ENCODE measurements around the gene CENPM.

The CENPM gene

GRCh38 chr22:41925783-41926460 is 21.0 kb downstream of the CENPM start:
- FAIRE-seq (no peak), DNase-seq (ENCODE audit: insufficient read length, low spot score) (no peak)
- TF ChIP-seq CTCF (IDR thresholded peaks at IDR 0.05; ENCODE audit: insufficient read depth, missing control alignments): peak; percentile 58

GRCh38 chr22:41923595-41924276 is 23.2 kb downstream of the CENPM start:
- no peak for TF ChIP-seq CTCF (IDR thresholded peaks at IDR 0.05; ENCODE audit: insufficient read depth, missing control alignments)
- no peak for DNase-seq (ENCODE audit: insufficient read length, low spot score)
- no peak for FAIRE-seq

GRCh38 chr22:41922940-41923594 is 23.9 kb downstream of the CENPM start:
- FAIRE-seq: no peak
- DNase-seq (ENCODE audit: insufficient read length, low spot score): no peak
- TF ChIP-seq CTCF (IDR thresholded peaks at IDR 0.05; ENCODE audit: insufficient read depth, missing control alignments): no peak

GRCh38 chr22:41922328-41922727 is 24.6 kb downstream of the CENPM start:
- TF ChIP-seq CTCF (IDR thresholded peaks at IDR 0.05; ENCODE audit: insufficient read depth, missing control alignments): no peak
- DNase-seq (ENCODE audit: insufficient read length, low spot score) (no peak), FAIRE-seq (no peak)

- FAIRE-seq (no peak), DNase-seq (ENCODE audit: insufficient read length, low spot score) (no peak)
- TF ChIP-seq CTCF (IDR thresholded peaks at IDR 0.05; ENCODE audit: insufficient read depth, missing control alignments): no peak
These were observed 26.5 kb downstream of the CENPM start for GRCh38 chr22:41920271-41920976.

- TF ChIP-seq CTCF (IDR thresholded peaks at IDR 0.05; ENCODE audit: insufficient read depth, missing control alignments): no peak
- no peak for DNase-seq (ENCODE audit: insufficient read length, low spot score)
- no peak for FAIRE-seq
These were observed 27.4 kb downstream of the CENPM start for GRCh38 chr22:41919357-41920224.

Data from D721Med (cell line).